Activated CD4-positive, alpha-beta T cell treated with anti-CD3 and anti-CD28 coated beads for 36 hours (primary cell): ENCODE measurements around the gene FDX2. TPM values are rescaled to one million over a fixed set of nuclear protein-coding genes. Genes with fewer than 3 reads are reported as not detected.

Experiments used
- ATAC-seq: fragments of 200-7000 bp; cut with Tn5 transposase; one replicate; pipeline ENCODE4 v1.10.0; 2021; ENCODE audit warnings: mild to moderate bottlenecking, moderate library complexity
- CTCF ChIA-PET: fragments of 350-600 bp; sonication (Branson Sonifier 250); formaldehyde crosslinking; loops from one replicate; lab custom pipeline; 2021; ENCODE audit warnings: antibody characterized with exemption; lab: Charles Lee
- POLR2A ChIA-PET: fragments of 350-600 bp; sonication (Branson Sonifier 250); formaldehyde crosslinking; loops from one replicate; lab custom pipeline; 2021; ENCODE audit warnings: antibody characterized with exemption, inconsistent platforms; lab: Charles Lee
- DNase-seq: peaks from one replicate; pipeline ENCODE4 v3.0.0-alpha.2; 2020
- H3K27ac Mint-ChIP-seq: one replicate; pipeline ENCODE4 v1.8.0; 2021; ENCODE audit warnings: mixed read lengths
- H3K27me3 Mint-ChIP-seq: one replicate; pipeline ENCODE4 v1.8.0; 2021; ENCODE audit warnings: mixed read lengths
- H3K36me3 Mint-ChIP-seq: one replicate; pipeline ENCODE4 v1.8.0; 2021; ENCODE audit warnings: low read depth, mixed read lengths
- H3K4me1 Mint-ChIP-seq: one replicate; pipeline ENCODE4 v1.8.0; 2021; ENCODE audit warnings: mixed read lengths
- H3K4me3 Mint-ChIP-seq: one replicate; pipeline ENCODE4 v1.8.0; 2021; ENCODE audit warnings: mild to moderate bottlenecking, moderate library complexity, mixed read lengths
- H3K9me3 Mint-ChIP-seq: one replicate; pipeline ENCODE4 v1.8.0; 2021; ENCODE audit warnings: low read depth, mixed read lengths
- intact Hi-C, 2 experiments: fragments of 100-400 bp; cut with DNase I in 1 of 2; cut with micrococcal nuclease in 1 of 2; formaldehyde crosslinking; loops; one replicate each; pipeline versions ENCODE4 v1.14.2 to v1.15.1; 2022 to 2024; cut with DNase I, micrococcal nuclease
- total RNA-seq, 2 experiments: library from RNA; stranded (reverse); gene quantifications; one replicate each; pipeline ENCODE4 v1.2.3, GENCODE V29; 2021

Gene FDX2
- total RNA-seq, 2 experiments from 2014 or later = 11.7 to 13.3 TPM

GRCh38 chr19:10332158-10332964 lies 16.5 kb upstream of the FDX2 start:
- no peak for DNase-seq
- Mint-ChIP-seq H3K36me3 (peaks cover 48% of the 10 kb centered on the region), H3K4me1 (peaks cover 24% of the 10 kb centered on the region), H3K9me3 (no peaks in the 10 kb centered on the region), H3K27me3 (no peaks in the 10 kb centered on the region), H3K4me3 (peak overlapping the region; percentile 97), H3K27ac (peak overlapping the region; percentile 96)
- peak; percentile 0 for ATAC-seq
- ChIA-PET CTCF (interaction anchor here (1.3 to 2.1 kb wide), 2 partner anchors 61 to 84 kb away, joined by 3 to 9 read pairs; partner anchors contain the start of gene ICAM1), POLR2A (interaction anchor here (3.2 kb wide), 1 partner anchor 62 kb away, joined by 11 read pairs; the partner anchor contains the start of gene ICAM1)
- intact Hi-C loops = loop anchor here (5.0 kb wide), 3 partner anchors 75 to 1820 kb away; partner anchors contain the start of genes CDKN2D (in 1 of the 2), KRI1 (in 1 of the 2) and ZNF414 (in 1 of the 2)

- Mint-ChIP-seq H3K36me3 (peaks cover 46% of the 10 kb centered on the region), H3K27ac (no peak overlapping the region), H3K4me1 (peaks cover 19% of the 10 kb centered on the region), H3K9me3 (no peaks in the 10 kb centered on the region), H3K4me3 (no peak overlapping the region), H3K27me3 (no peaks in the 10 kb centered on the region)
- ChIA-PET CTCF (interaction anchor here (1.0 kb wide), 1 partner anchor 59 kb away, joined by 3 read pairs; no protein-coding TSS in a partner anchor), POLR2A (no interaction called here)
- intact Hi-C loops = no loop called here
- DNase-seq (no peak), ATAC-seq (no peak)
Measured at GRCh38 chr19:10329555-10329954, 13.7 kb upstream of the FDX2 start.

GRCh38 chr19:10328558-10329429 lies 13.0 kb upstream of the FDX2 start:
- ATAC-seq (no peak), DNase-seq (no peak)
- no peaks in the 10 kb centered on the region for H3K27me3 Mint-ChIP-seq
- intact Hi-C loops = no loop called here
- ChIA-PET POLR2A (no interaction called here), CTCF (no interaction called here)
- H3K9me3 Mint-ChIP-seq = no peaks in the 10 kb centered on the region
- H3K27ac Mint-ChIP-seq = no peak overlapping the region
- peaks cover 44% of the 10 kb centered on the region for H3K36me3 Mint-ChIP-seq
- peaks cover 15% of the 10 kb centered on the region for H3K4me1 Mint-ChIP-seq
- H3K4me3 Mint-ChIP-seq = no peak overlapping the region

- H3K4me3 Mint-ChIP-seq = no peak overlapping the region
- intact Hi-C loops = no loop called here
- peaks cover 10% of the 10 kb centered on the region for H3K4me1 Mint-ChIP-seq
- H3K27me3 Mint-ChIP-seq = no peaks in the 10 kb centered on the region
- H3K36me3 Mint-ChIP-seq = peaks cover 39% of the 10 kb centered on the region
- DNase-seq (no peak), ATAC-seq (no peak)
- ChIA-PET CTCF (no interaction called here), POLR2A (no interaction called here)
- no peaks in the 10 kb centered on the region for H3K9me3 Mint-ChIP-seq
- no peak overlapping the region for H3K27ac Mint-ChIP-seq
Measured at GRCh38 chr19:10327793-10328192, 12.0 kb upstream of the FDX2 start.

- Mint-ChIP-seq H3K4me3 (no peak overlapping the region), H3K27me3 (no peaks in the 10 kb centered on the region), H3K4me1 (no peaks in the 10 kb centered on the region), H3K27ac (no peak overlapping the region), H3K36me3 (peaks cover 38% of the 10 kb centered on the region), H3K9me3 (no peaks in the 10 kb centered on the region)
- intact Hi-C loops = no loop called here
- ATAC-seq = no peak
- POLR2A ChIA-PET = no interaction called here
- DNase-seq = no peak
- CTCF ChIA-PET = interaction anchor here (0.6 to 1.1 kb wide), 2 partner anchors 66 to 462 kb away, joined by 3 to 4 read pairs; no protein-coding TSS in a partner anchor
Measured at GRCh38 chr19:10325732-10326131, 9.9 kb upstream of the FDX2 start.

- intact Hi-C loops = no loop called here
- H3K4me3 Mint-ChIP-seq = no peak overlapping the region
- H3K36me3 Mint-ChIP-seq = peaks cover 28% of the 10 kb centered on the region
- H3K9me3 Mint-ChIP-seq = no peaks in the 10 kb centered on the region
- no peak for ATAC-seq
- no peaks in the 10 kb centered on the region for H3K27me3 Mint-ChIP-seq
- no peaks in the 10 kb centered on the region for H3K4me1 Mint-ChIP-seq
- H3K27ac Mint-ChIP-seq = no peak overlapping the region
- ChIA-PET POLR2A (no interaction called here), CTCF (no interaction called here)
- DNase-seq = no peak
Measured at GRCh38 chr19:10321874-10322835, 6.3 kb upstream of the FDX2 start.

- DNase-seq (no peak), ATAC-seq (no peak)
- intact Hi-C loops = no loop called here
- no peaks in the 10 kb centered on the region for H3K27me3 Mint-ChIP-seq
- no peak overlapping the region for H3K4me3 Mint-ChIP-seq
- peaks cover 31% of the 10 kb centered on the region for H3K36me3 Mint-ChIP-seq
- no peak overlapping the region for H3K27ac Mint-ChIP-seq
- H3K4me1 Mint-ChIP-seq = no peaks in the 10 kb centered on the region
- ChIA-PET CTCF (no interaction called here), POLR2A (no interaction called here)
- H3K9me3 Mint-ChIP-seq = no peaks in the 10 kb centered on the region
Measured at GRCh38 chr19:10321417-10321797, 5.6 kb upstream of the FDX2 start.

- Mint-ChIP-seq H3K36me3 (peaks cover 37% of the 10 kb centered on the region), H3K9me3 (no peaks in the 10 kb centered on the region), H3K4me1 (peaks cover 6% of the 10 kb centered on the region), H3K27me3 (no peaks in the 10 kb centered on the region), H3K27ac (no peak overlapping the region), H3K4me3 (no peak overlapping the region)
- DNase-seq = no peak
- intact Hi-C loops = no loop called here
- POLR2A ChIA-PET = no interaction called here
- no peak for ATAC-seq
- CTCF ChIA-PET = no interaction called here
Measured at GRCh38 chr19:10320602-10321416, 5.0 kb upstream of the FDX2 start.

GRCh38 chr19:10318807-10319682 lies 3.2 kb upstream of the FDX2 start:
- Mint-ChIP-seq H3K4me3 (no peak overlapping the region), H3K27ac (no peak overlapping the region), H3K27me3 (no peaks in the 10 kb centered on the region), H3K36me3 (peaks cover 37% of the 10 kb centered on the region), H3K4me1 (peaks cover 16% of the 10 kb centered on the region), H3K9me3 (no peaks in the 10 kb centered on the region)
- ATAC-seq (no peak), DNase-seq (no peak)
- intact Hi-C loops = no loop called here
- CTCF ChIA-PET = no interaction called here
- POLR2A ChIA-PET = interaction anchor here (0.9 to 1.8 kb wide), 3 partner anchors 15 to 61 kb away, joined by 3 to 7 read pairs (median 5); partner anchors contain the start of gene TYK2
